Fibroblast of lung (primary cell): ENCODE measurements around the gene OBSCN. TPM values are rescaled to one million over a fixed set of nuclear protein-coding genes. Genes with fewer than 3 reads are reported as not detected.

Experiments
- DNase-seq, 2 donors: peaks; one replicate each; pipeline versions ENCODE4 v3.0.0 to v3.0.0-alpha.2; 2010; ENCODE audit warnings: low read depth in 2 of 2
- H2AFZ ChIP-seq: 2 replicates; pipeline ENCODE4 v1.5.1; 2012; ENCODE audit warnings: low read length, control low read depth, inconsistent platforms
- H3K27ac ChIP-seq: 2 replicates; pipeline ENCODE4 v1.5.1; 2011; ENCODE audit warnings: low read length, control low read depth; ENCODE audit not compliant: insufficient read depth
- H3K27me3 ChIP-seq: 2 replicates; pipeline ENCODE4 v1.5.1; 2011; ENCODE audit warnings: mild to moderate bottlenecking, low read length; ENCODE audit not compliant: control insufficient read depth, insufficient read depth
- H3K36me3 ChIP-seq: 2 replicates; pipeline ENCODE4 v1.5.1; 2011; ENCODE audit warnings: low read length; ENCODE audit not compliant: control insufficient read depth, insufficient read depth
- H3K4me1 ChIP-seq: 2 replicates; pipeline ENCODE4 v1.5.1; 2011; ENCODE audit warnings: low read length; ENCODE audit not compliant: control insufficient read depth, insufficient read depth; ENCODE audit errors: extremely low read depth
- H3K4me2 ChIP-seq: 2 replicates; pipeline ENCODE4 v1.5.1; 2011; ENCODE audit warnings: low read length, control low read depth; ENCODE audit not compliant: insufficient read depth; ENCODE audit errors: extremely low read depth
- H3K4me3 ChIP-seq, 4 experiments: fragments of 200-600 bp in 1 of 4; sonication (generic) in 1 of 4; replicated peaks in 1 of 4; 2 replicates each; pipeline ENCODE4 v1.5.1; 2011 to 2016; ENCODE audit warnings: low read length in 4 of 4, low read depth in 3 of 4, mild to moderate bottlenecking in 3 of 4, control low read depth in 2 of 4, inconsistent platforms in 1 of 4, mixed read lengths in 1 of 4; ENCODE audit not compliant: insufficient read depth in 1 of 4; ENCODE audit errors: control extremely low read depth in 1 of 4
- H3K79me2 ChIP-seq: 2 replicates; pipeline ENCODE4 v1.5.1; 2012; ENCODE audit warnings: mild to moderate bottlenecking, low read length, inconsistent platforms; ENCODE audit not compliant: control insufficient read depth, insufficient read depth
- H3K9ac ChIP-seq: 2 replicates; pipeline ENCODE4 v1.5.1; 2011; ENCODE audit warnings: mild to moderate bottlenecking, low read length, control low read depth; ENCODE audit not compliant: insufficient read depth
- H3K9me3 ChIP-seq: 2 replicates; pipeline ENCODE4 v1.5.1; 2012; ENCODE audit warnings: low read depth, low read length; ENCODE audit not compliant: control insufficient read depth, insufficient read depth
- H4K20me1 ChIP-seq: 2 replicates; pipeline ENCODE4 v1.5.1; 2011; ENCODE audit warnings: low read length; ENCODE audit not compliant: control insufficient read depth, insufficient read depth; ENCODE audit errors: extremely low read depth
- CTCF ChIP-seq, 2 donors: IDR thresholded peaks in 1 of 2; conservative IDR thresholded peaks in 1 of 2; 1 replicate in 1 of 2; 2 replicates in 1 of 2; pipeline ENCODE4 v1.5.1; 2011 to 2012; ENCODE audit warnings: low read length in 2 of 2, control low read depth in 1 of 2, inconsistent platforms in 1 of 2, low read depth in 1 of 2, mild to moderate bottlenecking in 1 of 2
- EZH2 ChIP-seq: IDR thresholded peaks from 2 replicates; pipeline ENCODE4 v1.5.1; 2012; ENCODE audit warnings: low read length, control low read depth, mild to moderate bottlenecking; ENCODE audit errors: missing control alignments
- polyA plus RNA-seq, 2 donors: library from polyadenylated mRNA; depleted of rRNA in 1 of 2; stranded (reverse) in 1 of 2; unstranded in 1 of 2; fragments of >200 nt; gene quantifications; 2 replicates each; pipeline ENCODE4 v1.2.1, GENCODE V29; 2011 to 2012; ENCODE audit warnings: missing spikeins in 1 of 2
- total RNA-seq: library from RNA; depleted of rRNA; stranded (reverse); fragments of >200 nt; gene quantifications from 2 replicates; pipeline ENCODE4 v1.2.1, GENCODE V29; 2014

Gene OBSCN
- total and polyA plus RNA-seq, 2 donors (not counting 1 experiment from before 2014, with no cell fraction given) = 0.87 to 16.8 TPM

- no peaks in the 10 kb centered on the region for H3K36me3 ChIP-seq
- no peaks in the 10 kb centered on the region for H4K20me1 ChIP-seq
- no peaks in the 10 kb centered on the region for H3K27me3 ChIP-seq
- H3K4me3 ChIP-seq = no peak overlapping the region
- H3K27ac ChIP-seq = no peak overlapping the region
- no peak for DNase-seq
- H3K9me3 ChIP-seq = no peaks in the 10 kb centered on the region
- TF ChIP-seq EZH2 (no peak), CTCF (conservative IDR thresholded peaks at IDR 0.05 in 1 of 2, IDR thresholded peaks at IDR 0.05 in 1 of 2; ENCODE audit: low read depth in 1 of 2, low read length in 2 of 2) (no peak)
- H3K9ac ChIP-seq = no peak overlapping the region
- no peak overlapping the region for H2AFZ ChIP-seq
- H3K79me2 ChIP-seq = no peaks in the 10 kb centered on the region
- no peaks in the 10 kb centered on the region for H3K4me1 ChIP-seq
- H3K4me2 ChIP-seq = no peak overlapping the region
Observed at GRCh38 chr1:228317891-228318810, 110.3 kb downstream of the OBSCN start.

- H4K20me1 ChIP-seq = no peaks in the 10 kb centered on the region
- no peaks in the 10 kb centered on the region for H3K79me2 ChIP-seq
- no peak overlapping the region for H3K27ac ChIP-seq
- TF ChIP-seq CTCF (conservative IDR thresholded peaks at IDR 0.05 in 1 of 2, IDR thresholded peaks at IDR 0.05 in 1 of 2; ENCODE audit: low read depth in 1 of 2, low read length in 2 of 2) (no peak), EZH2 (no peak)
- no peaks in the 10 kb centered on the region for H3K27me3 ChIP-seq
- H3K36me3 ChIP-seq = no peaks in the 10 kb centered on the region
- H2AFZ ChIP-seq = no peak overlapping the region
- H3K4me2 ChIP-seq = no peak overlapping the region
- DNase-seq = no peak
- H3K9ac ChIP-seq = no peak overlapping the region
- H3K9me3 ChIP-seq = no peaks in the 10 kb centered on the region
- no peaks in the 10 kb centered on the region for H3K4me1 ChIP-seq
- H3K4me3 ChIP-seq = no peak overlapping the region
Observed at GRCh38 chr1:228318823-228319241, 111.0 kb downstream of the OBSCN start.

GRCh38 chr1:228319352-228320088 is 111.7 kb downstream of the OBSCN start:
- H3K27ac ChIP-seq = no peak overlapping the region
- H3K9me3 ChIP-seq = no peaks in the 10 kb centered on the region
- no peak overlapping the region for H3K4me2 ChIP-seq
- H3K4me1 ChIP-seq = no peaks in the 10 kb centered on the region
- H3K79me2 ChIP-seq = no peaks in the 10 kb centered on the region
- no peak overlapping the region for H3K4me3 ChIP-seq
- H2AFZ ChIP-seq = no peak overlapping the region
- no peak for TF ChIP-seq EZH2
- no peak for TF ChIP-seq CTCF (conservative IDR thresholded peaks at IDR 0.05 in 1 of 2, IDR thresholded peaks at IDR 0.05 in 1 of 2; ENCODE audit: low read depth in 1 of 2, low read length in 2 of 2)
- H3K27me3 ChIP-seq = no peaks in the 10 kb centered on the region
- no peak for DNase-seq
- H3K36me3 ChIP-seq = no peaks in the 10 kb centered on the region
- H3K9ac ChIP-seq = no peak overlapping the region
- no peaks in the 10 kb centered on the region for H4K20me1 ChIP-seq
